NB4 (cell line): ENCODE results near the gene STK38.

Experiments used
- POLR2A ChIP-seq: IDR thresholded peaks from 2 replicates; pipeline ENCODE4 v1.6.1; 2011; ENCODE audit warnings: mild to moderate bottlenecking; ENCODE audit not compliant: insufficient read length; ENCODE audit errors: extremely low read depth
- TF ChIP-seq, protein P1 (sequence below): IDR thresholded peaks from one replicate; pipeline ENCODE4 v1.5.1; 2012; ENCODE audit warnings: low read depth, low read length

DNA sequence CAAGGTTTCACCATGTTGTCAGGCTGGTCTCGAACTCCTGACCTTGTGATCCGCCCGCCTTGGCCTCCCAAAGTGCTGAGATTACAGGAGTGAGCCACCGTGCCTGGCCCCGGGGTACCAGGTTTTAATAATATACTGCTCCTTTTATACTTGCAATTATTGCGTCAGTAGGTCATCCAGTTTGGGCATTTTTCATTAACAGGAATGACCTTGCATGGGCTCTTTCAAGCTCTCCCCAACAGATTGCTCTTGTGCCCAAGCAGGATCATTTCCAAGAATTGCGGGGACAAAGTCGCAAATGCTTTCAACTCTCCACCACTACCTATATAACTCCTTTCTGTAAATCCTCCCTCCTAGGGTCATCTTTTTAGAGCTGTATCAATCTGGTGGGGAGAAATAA lies 23.8 kb downstream of the STK38 start:
- TF ChIP-seq, protein P1, sequence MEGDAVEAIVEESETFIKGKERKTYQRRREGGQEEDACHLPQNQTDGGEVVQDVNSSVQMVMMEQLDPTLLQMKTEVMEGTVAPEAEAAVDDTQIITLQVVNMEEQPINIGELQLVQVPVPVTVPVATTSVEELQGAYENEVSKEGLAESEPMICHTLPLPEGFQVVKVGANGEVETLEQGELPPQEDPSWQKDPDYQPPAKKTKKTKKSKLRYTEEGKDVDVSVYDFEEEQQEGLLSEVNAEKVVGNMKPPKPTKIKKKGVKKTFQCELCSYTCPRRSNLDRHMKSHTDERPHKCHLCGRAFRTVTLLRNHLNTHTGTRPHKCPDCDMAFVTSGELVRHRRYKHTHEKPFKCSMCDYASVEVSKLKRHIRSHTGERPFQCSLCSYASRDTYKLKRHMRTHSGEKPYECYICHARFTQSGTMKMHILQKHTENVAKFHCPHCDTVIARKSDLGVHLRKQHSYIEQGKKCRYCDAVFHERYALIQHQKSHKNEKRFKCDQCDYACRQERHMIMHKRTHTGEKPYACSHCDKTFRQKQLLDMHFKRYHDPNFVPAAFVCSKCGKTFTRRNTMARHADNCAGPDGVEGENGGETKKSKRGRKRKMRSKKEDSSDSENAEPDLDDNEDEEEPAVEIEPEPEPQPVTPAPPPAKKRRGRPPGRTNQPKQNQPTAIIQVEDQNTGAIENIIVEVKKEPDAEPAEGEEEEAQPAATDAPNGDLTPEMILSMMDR, result no peak
- no peak for TF ChIP-seq POLR2A
